HG02852 (cell line): Measurements from ENCODE around the gene TEX36.
"Not testable (repeated sequence)": the region's sequence is repeated elsewhere in the genome, so short reads cannot be mapped to it uniquely, and the experiment has no call there.

ENCODE experiments used
- ATAC-seq: cut with Tn5 transposase; IDR thresholded peaks from one replicate; pipeline ENCODE4 v1.9.1; 2021; ENCODE audit warnings: mild to moderate bottlenecking, moderate library complexity; ENCODE audit not compliant: unreplicated experiment

Gene TEX36

DNA sequence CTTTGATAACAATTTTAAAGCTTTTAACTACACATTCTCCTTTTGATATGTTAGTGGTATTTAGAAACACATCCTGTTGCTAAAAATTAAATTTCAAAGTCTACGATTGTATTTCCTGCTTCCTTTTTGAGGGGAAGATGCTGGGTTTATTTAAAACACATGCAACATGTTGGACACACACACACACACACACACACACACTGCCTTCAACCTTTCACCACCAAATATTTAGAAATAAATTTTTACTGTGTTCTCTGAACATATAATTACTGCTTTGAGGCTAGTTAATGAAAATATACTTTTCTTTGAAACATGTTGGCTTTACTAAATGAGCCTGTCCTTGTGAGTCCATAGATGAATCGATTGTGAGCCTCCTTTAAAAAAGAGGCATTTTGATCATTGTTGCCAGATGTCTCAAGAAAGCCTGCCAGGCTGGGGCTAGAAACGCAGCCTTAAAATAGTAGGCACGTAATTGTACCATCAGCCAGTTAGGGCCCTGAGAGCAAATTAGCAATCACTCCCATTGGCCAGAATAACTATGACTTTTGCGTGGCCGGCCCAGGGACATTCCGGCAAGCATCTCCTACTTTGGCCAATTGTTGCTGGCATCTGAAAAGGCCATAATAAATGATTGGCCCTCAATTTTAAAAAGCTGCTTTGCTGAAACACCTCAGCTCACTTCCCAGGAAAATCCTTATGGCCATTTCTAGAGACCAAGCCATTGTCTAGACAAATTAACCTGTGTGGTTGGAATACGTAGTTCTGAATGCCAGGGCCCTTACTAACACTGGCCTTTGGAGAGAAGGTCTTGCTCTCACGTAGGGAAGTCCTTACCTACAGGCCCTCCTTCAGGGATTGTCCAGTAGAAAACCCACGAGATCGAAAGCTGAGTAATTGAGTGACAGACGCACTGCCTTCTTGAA is 9.9 kb upstream of the TEX36 start:
- ATAC-seq: no peak

GRCh38 chr10:125692196-125692595 is 9.2 kb upstream of the TEX36 start:
- ATAC-seq: no peak

- no peak for ATAC-seq
Observed at GRCh38 chr10:125691160-125691981, 8.4 kb upstream of the TEX36 start.

DNA sequence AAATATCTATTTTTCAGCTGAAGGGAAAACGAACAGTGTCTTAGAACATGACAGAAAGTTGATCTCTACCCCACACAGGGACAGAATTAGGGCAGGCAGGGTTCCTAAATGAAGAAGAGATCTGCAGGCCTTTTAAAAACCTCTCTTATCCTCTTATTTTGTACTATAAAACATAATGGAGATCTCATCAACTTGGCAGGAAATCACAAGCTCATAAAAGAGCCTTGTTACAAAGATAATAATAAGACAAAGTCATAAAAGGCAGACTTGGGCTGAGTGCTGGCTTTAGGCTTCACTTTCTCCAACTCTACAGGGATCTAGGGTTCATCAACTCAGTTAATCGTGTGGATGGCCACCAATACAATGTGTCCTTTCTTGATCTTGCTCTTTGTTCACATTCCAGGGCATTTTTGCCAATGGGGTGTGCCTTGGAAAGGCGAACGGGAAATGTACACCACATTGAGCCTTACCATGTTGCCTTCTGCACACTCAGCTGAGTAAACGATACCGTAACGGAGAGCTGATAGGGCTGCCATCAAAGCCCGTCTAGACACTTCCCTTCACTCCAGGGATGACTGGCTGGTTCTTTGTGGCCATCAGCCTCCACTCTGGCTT is 7.1 kb upstream of the TEX36 start:
- no peak for ATAC-seq

- no peak for ATAC-seq
Observed at GRCh38 chr10:125687507-125688185, 4.7 kb upstream of the TEX36 start.

- no peak for ATAC-seq
Observed at GRCh38 chr10:125684581-125684980, 1.6 kb upstream of the TEX36 start.

GRCh38 chr10:125683821-125684220 is 858 bp upstream of the TEX36 start:
- no peak for ATAC-seq

GRCh38 chr10:125679436-125679835 is 3.5 kb downstream of the TEX36 start:
- ATAC-seq: no peak

- no peak for ATAC-seq
Observed at GRCh38 chr10:125672884-125673283, 10.1 kb downstream of the TEX36 start.

- no peak for ATAC-seq
Observed at GRCh38 chr10:125662584-125662983, 20.4 kb downstream of the TEX36 start.

GRCh38 chr10:125661941-125662515 is 20.9 kb downstream of the TEX36 start:
- ATAC-seq: no peak

DNA sequence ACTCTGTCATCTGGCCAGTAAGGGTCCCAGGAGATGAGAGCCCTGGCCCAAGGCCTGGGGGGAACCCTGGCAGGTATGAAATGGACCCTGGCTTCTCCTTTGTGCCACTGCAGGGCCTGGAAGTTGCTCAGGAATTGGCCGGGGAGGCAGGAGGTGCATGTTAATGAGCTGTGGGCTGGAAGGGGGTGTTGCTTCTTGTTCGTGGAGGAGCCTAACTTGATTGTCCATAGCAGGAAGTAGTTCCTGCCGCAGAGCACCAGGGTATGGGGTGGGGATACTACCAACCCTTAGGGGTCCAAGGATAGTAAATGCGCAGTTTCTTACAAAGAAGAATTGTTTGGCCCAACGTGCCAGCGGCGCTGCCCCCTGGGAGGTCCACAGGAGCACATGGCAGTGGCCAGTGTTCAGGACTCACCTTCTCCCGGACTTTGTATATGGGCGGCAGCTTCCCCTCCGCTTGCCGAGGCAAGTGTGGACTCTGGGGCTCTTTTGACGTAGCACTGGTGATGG is 21.5 kb downstream of the TEX36 start:
- no peak for ATAC-seq

DNA sequence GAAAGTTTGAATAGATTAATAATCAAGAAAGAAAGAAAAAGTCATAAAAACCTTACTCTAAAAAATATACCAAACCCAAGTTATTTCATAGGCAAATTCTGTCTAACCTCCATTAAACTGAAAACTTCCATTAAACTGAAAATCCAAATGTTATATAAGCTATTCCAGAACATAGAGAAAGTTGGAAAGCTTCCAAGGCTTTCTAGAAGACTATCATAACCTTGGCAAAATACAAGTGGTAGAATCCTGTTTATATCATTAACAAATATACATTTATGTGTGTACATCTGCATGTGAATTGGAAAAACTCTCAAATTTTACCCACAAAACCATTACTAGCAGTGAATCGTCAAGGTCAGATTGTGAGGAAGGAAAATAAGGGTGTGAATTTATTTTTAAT is 23.9 kb downstream of the TEX36 start:
- no peak for ATAC-seq

- no peak for ATAC-seq
Observed at GRCh38 chr10:125656523-125656922, 26.4 kb downstream of the TEX36 start.

- not testable (repeated sequence) for ATAC-seq
Observed at GRCh38 chr10:125653113-125653512, 29.9 kb downstream of the TEX36 start.

DNA sequence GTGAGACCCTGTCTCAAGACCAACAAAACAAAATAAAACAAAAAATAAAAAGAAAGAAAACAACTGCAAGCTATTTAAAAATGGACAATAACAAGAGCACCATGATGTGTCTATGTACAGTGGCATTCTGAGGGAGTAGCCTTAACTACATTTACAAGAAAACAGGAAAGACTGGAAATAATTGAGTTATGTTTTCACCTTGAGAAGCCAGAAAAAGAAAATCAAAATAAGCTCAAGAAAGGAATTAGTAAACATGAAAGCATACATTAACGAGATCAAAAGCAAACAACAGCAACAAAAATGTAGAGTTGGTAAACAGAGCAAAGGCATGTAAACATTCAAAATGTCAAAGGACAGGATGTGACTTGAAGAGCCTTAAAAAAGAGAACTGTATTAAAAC is 36.7 kb downstream of the TEX36 start:
- ATAC-seq: no peak

DNA sequence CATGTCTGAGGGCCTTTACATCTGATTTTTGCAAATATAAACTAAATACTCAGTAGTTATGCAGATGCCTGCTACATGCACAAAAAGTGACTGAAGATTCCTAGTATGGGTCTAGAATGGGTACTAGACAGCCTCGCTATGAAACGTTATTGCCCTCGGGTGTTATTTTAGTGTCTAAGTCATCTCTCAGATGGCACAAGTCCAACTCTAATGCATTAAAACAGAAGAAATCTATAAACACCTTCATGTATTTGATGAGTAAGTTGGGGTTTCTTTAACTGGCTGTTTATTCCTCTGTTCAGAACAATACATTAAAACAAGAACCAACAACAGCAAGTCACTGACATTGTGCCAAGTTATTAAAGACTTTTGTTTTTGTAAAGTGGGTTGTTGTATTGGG is 41.6 kb downstream of the TEX36 start:
- ATAC-seq: no peak

DNA sequence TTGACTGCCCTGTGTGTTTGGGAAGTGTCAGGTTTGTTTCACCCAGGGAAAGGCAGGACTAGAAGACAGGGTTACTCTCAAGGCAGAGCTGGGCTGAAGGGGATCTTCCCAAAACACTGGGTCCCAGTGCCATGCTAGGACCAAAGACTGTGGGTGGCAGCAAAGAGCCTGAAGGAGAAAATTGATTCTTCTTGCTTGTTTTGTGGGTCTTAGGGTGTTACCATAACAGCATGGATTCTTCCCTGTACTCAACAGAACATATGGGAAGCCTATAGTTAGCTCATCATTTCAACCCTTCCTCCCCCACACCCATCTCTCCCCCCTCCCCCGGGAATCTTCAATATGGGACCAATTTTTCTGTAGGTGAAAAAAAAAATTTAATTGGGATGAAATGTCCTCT is 42.3 kb downstream of the TEX36 start:
- no peak for ATAC-seq

DNA sequence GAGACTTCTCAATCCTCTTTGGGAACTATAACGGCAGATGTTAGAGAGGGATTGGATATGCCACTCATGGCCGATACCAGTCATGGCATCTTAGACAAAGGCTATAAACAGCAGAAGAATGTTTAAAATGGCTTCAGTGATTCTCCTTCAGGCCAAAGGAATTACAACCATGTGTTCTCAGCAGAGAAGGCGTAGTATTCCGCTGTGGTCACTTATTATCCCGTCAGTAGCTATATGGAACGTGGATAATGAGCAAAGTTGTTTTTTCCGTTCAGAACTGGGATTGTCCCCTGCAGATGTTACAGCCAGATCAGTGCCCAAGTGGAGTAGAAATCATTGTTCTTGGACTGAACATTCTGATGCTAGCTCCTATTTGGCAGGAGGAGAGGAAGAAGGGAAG is 43.1 kb downstream of the TEX36 start:
- no peak for ATAC-seq

- no peak for ATAC-seq
Observed at GRCh38 chr10:125638555-125638954, 44.4 kb downstream of the TEX36 start.
